GM12878 (cell line): ENCODE results near the gene SYNRG. TPM values are rescaled to one million over a fixed set of nuclear protein-coding genes. Genes with fewer than 3 reads are reported as not detected.

ENCODE experiments used
- ATAC-seq: fragments of 200-7000 bp; cut with Tn5 transposase; 3 replicates; pipeline ENCODE4 v1.9.1; 2020; ENCODE audit warnings: mild to moderate bottlenecking, moderate library complexity
- BruUV-seq: library from RNA; stranded (reverse); fragments of 400-500 nt; replicated peaks from 2 replicates; lab custom pipeline; 2021; lab: Mats Ljungman, UMichigan
- CTCF ChIA-PET: fragments of 300-600 bp; sonication (Branson Sonifier 250); formaldehyde crosslinking; extraction: SDS; loops from one replicate; lab custom pipeline; 2021; ENCODE audit warnings: inconsistent platforms; lab: Yijun Ruan, JAX
- POLR2A ChIA-PET: fragments of 350-600 bp; formaldehyde crosslinking; extraction: SDS; loops from one replicate; lab custom pipeline; 2021; ENCODE audit warnings: inconsistent platforms; lab: Charles Lee
- RAD21 ChIA-PET: fragments of 300-600 bp; sonication (Branson Sonifier 250); formaldehyde crosslinking; loops from one replicate; lab custom pipeline; 2023; ENCODE audit warnings: antibody characterized with exemption; ENCODE audit not compliant: unreplicated experiment; lab: Charles Lee
- SMC1A ChIA-PET: fragments of 300-600 bp; sonication (Branson Sonifier 250); formaldehyde crosslinking; loops from one replicate; lab custom pipeline; 2023; ENCODE audit not compliant: unreplicated experiment, uncharacterized antibody; lab: Charles Lee
- DNase-seq: peaks from one replicate; pipeline ENCODE4 v3.0.0-alpha.2; 2011; ENCODE audit warnings: low read depth, low spot score
- FAIRE-seq: peaks from 3 replicates; lab custom pipeline; 2011; peaks lifted over from hg19 to GRCh38; lab: Jason Lieb, UNC
- H2AFZ ChIP-seq: 2 replicates; pipeline ENCODE4 v1.6.0; 2011; ENCODE audit warnings: low read depth, low read length, control low read depth; ENCODE audit not compliant: control insufficient read depth
- H3K27ac ChIP-seq: 2 replicates; pipeline ENCODE4 v1.5.1; 2011; ENCODE audit warnings: control low read depth; ENCODE audit not compliant: control insufficient read depth, insufficient read depth
- H3K27me3 ChIP-seq, 2 experiments: replicated peaks in 1 of 2; 2 replicates each; pipeline versions ENCODE4 v1.6.0 to v1.6.1; 2011; ENCODE audit warnings: low read length in 1 of 2; ENCODE audit not compliant: control insufficient read depth in 2 of 2, insufficient read depth in 2 of 2
- H3K36me3 ChIP-seq, 2 experiments: 2 replicates each; pipeline ENCODE4 v1.5.1; 2011; ENCODE audit warnings: low read length in 1 of 2; ENCODE audit not compliant: control insufficient read depth in 2 of 2, insufficient read depth in 2 of 2
- H3K4me1 ChIP-seq: 2 replicates; pipeline ENCODE4 v1.6.1; 2011; ENCODE audit warnings: mild to moderate bottlenecking, low read length, moderate library complexity, mixed read lengths; ENCODE audit not compliant: control insufficient read depth, insufficient read depth
- H3K4me2 ChIP-seq: 2 replicates; pipeline ENCODE4 v1.6.0; 2011; ENCODE audit warnings: control low read depth; ENCODE audit not compliant: control insufficient read depth, insufficient read depth
- H3K4me3 ChIP-seq: fragments of 200-600 bp; sonication (generic); 2 replicates; pipeline ENCODE4 v1.5.1; 2016
- H3K79me2 ChIP-seq: 2 replicates; pipeline ENCODE4 v1.6.0; 2011; ENCODE audit warnings: low read length; ENCODE audit not compliant: control insufficient read depth, insufficient read depth
- H3K9ac ChIP-seq: 2 replicates; pipeline ENCODE4 v1.8.0; 2011; ENCODE audit warnings: low read length, control low read depth, mixed read lengths; ENCODE audit not compliant: control insufficient read depth, insufficient read depth
- H3K9me3 ChIP-seq: replicated peaks from 3 replicates; pipeline ENCODE4 v1.5.1; 2011; ENCODE audit warnings: mild to moderate bottlenecking, low read length; ENCODE audit not compliant: control insufficient read depth, insufficient read depth
- H4K20me1 ChIP-seq: 2 replicates; pipeline ENCODE4 v1.6.0; 2011; ENCODE audit not compliant: control insufficient read depth, insufficient read depth
- BCL11A ChIP-seq: IDR thresholded peaks from 2 replicates; pipeline ENCODE4 v1.6.1; 2011; ENCODE audit warnings: low read depth, low read length
- CHD4 ChIP-seq: fragments of 200-600 bp; sonication (generic); IDR thresholded peaks from 2 replicates; pipeline ENCODE4 v1.6.1; 2016; ENCODE audit warnings: mild to moderate bottlenecking
- ELK1 ChIP-seq: IDR thresholded peaks from 2 replicates; pipeline ENCODE4 v1.6.1; 2012; ENCODE audit warnings: low read depth, low read length, improper control_type of control experiment
- IKZF2 ChIP-seq, 2 experiments: fragments of 450-650 bp; IDR thresholded peaks; 2 replicates each; pipeline ENCODE4 v1.6.1; 2017; ENCODE audit warnings: mild to moderate bottlenecking in 2 of 2, moderate library complexity in 2 of 2
- MTA2 ChIP-seq: fragments of 450-650 bp; IDR thresholded peaks from 2 replicates; pipeline ENCODE4 v1.6.1; 2016; ENCODE audit warnings: low read depth, mild to moderate bottlenecking, moderate library complexity
- NFXL1 ChIP-seq: fragments of 450-650 bp; IDR thresholded peaks from 2 replicates; pipeline ENCODE4 v1.6.1; 2017; ENCODE audit warnings: antibody characterized with exemption, mild to moderate bottlenecking, borderline replicate concordance
- NFYB ChIP-seq: IDR thresholded peaks from 2 replicates; pipeline ENCODE4 v1.6.1; 2011; ENCODE audit warnings: low read depth, mild to moderate bottlenecking, low read length, improper control_type of control experiment, moderate library complexity; ENCODE audit not compliant: insufficient read depth
- SIN3A ChIP-seq: IDR thresholded peaks from 2 replicates; pipeline ENCODE4 v1.6.1; 2012; ENCODE audit warnings: low read depth, low read length, improper control_type of control experiment
- SKIL ChIP-seq: fragments of 450-650 bp; IDR thresholded peaks from 2 replicates; pipeline ENCODE4 v1.6.1; 2017; ENCODE audit warnings: mild to moderate bottlenecking, low read depth, inconsistent platforms; ENCODE audit not compliant: poor library complexity, severe bottlenecking
- SMAD5 ChIP-seq: IDR thresholded peaks from 2 replicates; pipeline ENCODE4 v1.6.1; 2016; ENCODE audit warnings: antibody characterized with exemption, low read depth
- SUPT20H ChIP-seq: IDR thresholded peaks from 2 replicates; pipeline ENCODE4 v1.6.1; 2011; ENCODE audit warnings: low read depth, mild to moderate bottlenecking, low read length, moderate library complexity, borderline replicate concordance; ENCODE audit not compliant: control insufficient read depth
- SUZ12 ChIP-seq: fragments of 200-600 bp; sonication (generic); IDR thresholded peaks from one replicate; pipeline ENCODE4 v1.6.1; 2018; ENCODE audit warnings: antibody characterized with exemption, mild to moderate bottlenecking; ENCODE audit not compliant: unreplicated experiment
- YBX1 ChIP-seq: fragments of 450-650 bp; IDR thresholded peaks from 2 replicates; pipeline ENCODE4 v1.6.1; 2016; ENCODE audit warnings: antibody characterized with exemption
- WGBS: methylation state at CpG from one replicate; pipeline ENCODE4 v1.1.6; 2016; ENCODE audit warnings: low lambda C conversion rate; ENCODE audit not compliant: insufficient replicate concordance, insufficient coverage; ENCODE audit errors: missing lambda C conversion rate; 5-methylcytosine and 5-hydroxymethylcytosine counted together
- in situ Hi-C: fragments of 300-500 bp; cut with MboI; formaldehyde crosslinking; loops from 9 replicates; pipeline ENCODE4 v1.14.3; 2018; ENCODE audit warnings: mixed read lengths
- intact Hi-C: fragments of 100-400 bp; cut with micrococcal nuclease; formaldehyde crosslinking; loops from one replicate; pipeline ENCODE4 v1.14.2; 2022; ENCODE audit not compliant: unreplicated experiment
- polyA plus RNA-seq, 11 experiments: library from polyadenylated mRNA; depleted of rRNA in 4 of 11; unstranded in 6 of 11; stranded (reverse) in 5 of 11; fragments of >200 nt; fragmentation: Nextera tagmentation in 4 of 11; fragmentation: Illumina TruSeq in 1 of 11; extraction: Ambion mirVana in 4 of 11; extraction: Trizol in 1 of 11; gene quantifications; 1 replicate in 1 of 11; 2 replicates in 10 of 11; pipeline versions ENCODE4 v1.2.1 to v1.2.3, GENCODE V29; 2011 to 2016; ENCODE audit warnings: inconsistent platforms in 2 of 11, missing spikeins in 2 of 11, low read depth in 1 of 11
- total RNA-seq, 4 experiments: library from RNA; depleted of rRNA in 3 of 4; stranded (reverse); fragments of >200 nt in 3 of 4; fragmentation: Illumina TruSeq in 1 of 4; extraction: Trizol in 1 of 4; gene quantifications; 2 replicates each; pipeline versions ENCODE4 v1.2.1 to v1.2.3, GENCODE V29; 2013 to 2021
- TF ChIP-seq, protein P1 (sequence below): IDR thresholded peaks from 2 replicates; pipeline ENCODE4 v1.6.1; 2011; ENCODE audit warnings: mild to moderate bottlenecking, low read depth, low read length, moderate library complexity; ENCODE audit not compliant: insufficient replicate concordance
- TF ChIP-seq, protein P2 (sequence below): fragments of 450-650 bp; IDR thresholded peaks from 2 replicates; pipeline ENCODE4 v1.6.1; 2016; ENCODE audit warnings: mild to moderate bottlenecking
- TF ChIP-seq, protein P3 (sequence below): fragments of 450-650 bp; IDR thresholded peaks from 2 replicates; pipeline ENCODE4 v1.6.1; 2017; ENCODE audit warnings: antibody characterized with exemption, mild to moderate bottlenecking, moderate library complexity

The SYNRG gene
- total and polyA plus RNA-seq, 10 of the 15 experiments (the other 5 are each of a cell fraction or from before 2014, with no cell fraction given), result 5.2 to 40.4 (median 26.7) TPM

DNA sequence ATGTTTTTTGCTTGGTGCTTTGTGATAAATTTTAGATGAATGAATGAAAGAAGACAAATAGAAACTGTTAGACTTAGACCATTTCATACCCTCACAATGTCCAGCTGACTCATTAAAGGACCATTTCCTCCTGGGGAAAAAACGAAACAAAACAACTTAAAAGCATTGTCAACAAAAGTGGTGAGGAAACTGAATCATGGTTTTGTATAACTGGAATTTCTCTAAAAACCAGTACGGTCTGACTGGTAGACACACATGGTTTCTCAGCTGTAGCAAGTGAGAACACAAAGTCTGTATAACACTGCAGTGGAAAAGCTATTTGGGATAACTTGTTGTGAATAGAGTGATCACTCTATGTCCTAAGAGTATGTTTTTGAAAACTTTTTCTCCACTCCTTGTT, 39.3 kb upstream of the SYNRG start:
- peak; percentile 27; the same call in 1 of the 3 replicates for ATAC-seq
- BruUV-seq, result no TSS peak
- DNase-seq, result no peak
- H3K27me3 ChIP-seq, result no peaks in the 10 kb centered on the region; a peak in 1 of 4 replicates
- ChIA-PET POLR2A (interaction anchor here (0.6 kb wide), 1 partner anchor 281 kb away, joined by 3 read pairs; no protein-coding TSS in a partner anchor), SMC1A (interaction anchor here (1.0 to 3.0 kb wide), 4 partner anchors 12 to 167 kb away, joined by 4 to 17 read pairs (median 6); no protein-coding TSS in a partner anchor), CTCF (interaction anchor here (0.8 to 3.8 kb wide), 6 partner anchors 9 to 170 kb away, joined by 3 to 49 read pairs (median 6); no protein-coding TSS in a partner anchor), RAD21 (interaction anchor here (0.8 to 2.9 kb wide), 5 partner anchors 11 to 168 kb away, joined by 3 to 12 read pairs (median 3); no protein-coding TSS in a partner anchor)
- no peak overlapping the region for H3K4me2 ChIP-seq
- intact Hi-C loops, result loop anchor here (10.0 kb wide), 1 partner anchor 46 kb away; no protein-coding TSS in a partner anchor
- no peak overlapping the region for H3K9ac ChIP-seq
- in situ Hi-C loops, result loop anchor here (5.0 kb wide), 1 partner anchor 144 kb away; no protein-coding TSS in a partner anchor
- no peak overlapping the region for H3K27ac ChIP-seq
- no peak overlapping the region for H2AFZ ChIP-seq
- no peaks in the 10 kb centered on the region for H4K20me1 ChIP-seq
- no peaks in the 10 kb centered on the region for H3K36me3 ChIP-seq
- no peaks in the 10 kb centered on the region for H3K4me1 ChIP-seq
- H3K9me3 ChIP-seq, result no peaks in the 10 kb centered on the region
- H3K4me3 ChIP-seq, result no peak overlapping the region
- FAIRE-seq, result no peak
- H3K79me2 ChIP-seq, result no peaks in the 10 kb centered on the region
- WGBS, result 0% methylated on average over 2 of the region's 2 CpGs
- TF ChIP-seq NFXL1, result no peak
- no peak for TF ChIP-seq MTA2
- TF ChIP-seq SUPT20H, result no peak
- no peak for TF ChIP-seq NFYB
- no peak for TF ChIP-seq BCL11A
- no peak for TF ChIP-seq SMAD5
- no peak for TF ChIP-seq ELK1
- no peak for TF ChIP-seq YBX1
- no peak for TF ChIP-seq SKIL
- TF ChIP-seq, protein P1, sequence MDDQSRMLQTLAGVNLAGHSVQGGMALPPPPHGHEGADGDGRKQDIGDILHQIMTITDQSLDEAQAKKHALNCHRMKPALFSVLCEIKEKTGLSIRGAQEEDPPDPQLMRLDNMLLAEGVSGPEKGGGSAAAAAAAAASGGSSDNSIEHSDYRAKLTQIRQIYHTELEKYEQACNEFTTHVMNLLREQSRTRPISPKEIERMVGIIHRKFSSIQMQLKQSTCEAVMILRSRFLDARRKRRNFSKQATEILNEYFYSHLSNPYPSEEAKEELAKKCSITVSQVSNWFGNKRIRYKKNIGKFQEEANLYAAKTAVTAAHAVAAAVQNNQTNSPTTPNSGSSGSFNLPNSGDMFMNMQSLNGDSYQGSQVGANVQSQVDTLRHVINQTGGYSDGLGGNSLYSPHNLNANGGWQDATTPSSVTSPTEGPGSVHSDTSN, result no peak
- TF ChIP-seq, protein P2, sequence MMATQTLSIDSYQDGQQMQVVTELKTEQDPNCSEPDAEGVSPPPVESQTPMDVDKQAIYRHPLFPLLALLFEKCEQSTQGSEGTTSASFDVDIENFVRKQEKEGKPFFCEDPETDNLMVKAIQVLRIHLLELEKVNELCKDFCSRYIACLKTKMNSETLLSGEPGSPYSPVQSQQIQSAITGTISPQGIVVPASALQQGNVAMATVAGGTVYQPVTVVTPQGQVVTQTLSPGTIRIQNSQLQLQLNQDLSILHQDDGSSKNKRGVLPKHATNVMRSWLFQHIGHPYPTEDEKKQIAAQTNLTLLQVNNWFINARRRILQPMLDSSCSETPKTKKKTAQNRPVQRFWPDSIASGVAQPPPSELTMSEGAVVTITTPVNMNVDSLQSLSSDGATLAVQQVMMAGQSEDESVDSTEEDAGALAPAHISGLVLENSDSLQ, result no peak
- no peak for TF ChIP-seq SUZ12
- TF ChIP-seq IKZF2 (IDR thresholded peaks at IDR 0.05), result no peak
- no peak for TF ChIP-seq SIN3A
- no peak for TF ChIP-seq CHD4
- TF ChIP-seq, protein P3, sequence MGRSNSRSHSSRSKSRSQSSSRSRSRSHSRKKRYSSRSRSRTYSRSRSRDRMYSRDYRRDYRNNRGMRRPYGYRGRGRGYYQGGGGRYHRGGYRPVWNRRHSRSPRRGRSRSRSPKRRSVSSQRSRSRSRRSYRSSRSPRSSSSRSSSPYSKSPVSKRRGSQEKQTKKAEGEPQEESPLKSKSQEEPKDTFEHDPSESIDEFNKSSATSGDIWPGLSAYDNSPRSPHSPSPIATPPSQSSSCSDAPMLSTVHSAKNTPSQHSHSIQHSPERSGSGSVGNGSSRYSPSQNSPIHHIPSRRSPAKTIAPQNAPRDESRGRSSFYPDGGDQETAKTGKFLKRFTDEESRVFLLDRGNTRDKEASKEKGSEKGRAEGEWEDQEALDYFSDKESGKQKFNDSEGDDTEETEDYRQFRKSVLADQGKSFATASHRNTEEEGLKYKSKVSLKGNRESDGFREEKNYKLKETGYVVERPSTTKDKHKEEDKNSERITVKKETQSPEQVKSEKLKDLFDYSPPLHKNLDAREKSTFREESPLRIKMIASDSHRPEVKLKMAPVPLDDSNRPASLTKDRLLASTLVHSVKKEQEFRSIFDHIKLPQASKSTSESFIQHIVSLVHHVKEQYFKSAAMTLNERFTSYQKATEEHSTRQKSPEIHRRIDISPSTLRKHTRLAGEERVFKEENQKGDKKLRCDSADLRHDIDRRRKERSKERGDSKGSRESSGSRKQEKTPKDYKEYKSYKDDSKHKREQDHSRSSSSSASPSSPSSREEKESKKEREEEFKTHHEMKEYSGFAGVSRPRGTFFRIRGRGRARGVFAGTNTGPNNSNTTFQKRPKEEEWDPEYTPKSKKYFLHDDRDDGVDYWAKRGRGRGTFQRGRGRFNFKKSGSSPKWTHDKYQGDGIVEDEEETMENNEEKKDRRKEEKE, result no peak
